GM21528 (cell line): Measurements from ENCODE around the gene CPNE9.
"Not testable (repeated sequence)": the region's sequence is repeated elsewhere in the genome, so short reads cannot be mapped to it uniquely, and the experiment has no call there.

Experiments
- ATAC-seq: cut with Tn5 transposase; IDR thresholded peaks from one replicate; pipeline ENCODE4 v1.9.1; 2021; ENCODE audit warnings: mild to moderate bottlenecking, moderate library complexity; ENCODE audit not compliant: unreplicated experiment, low FRiP score

Gene CPNE9

DNA sequence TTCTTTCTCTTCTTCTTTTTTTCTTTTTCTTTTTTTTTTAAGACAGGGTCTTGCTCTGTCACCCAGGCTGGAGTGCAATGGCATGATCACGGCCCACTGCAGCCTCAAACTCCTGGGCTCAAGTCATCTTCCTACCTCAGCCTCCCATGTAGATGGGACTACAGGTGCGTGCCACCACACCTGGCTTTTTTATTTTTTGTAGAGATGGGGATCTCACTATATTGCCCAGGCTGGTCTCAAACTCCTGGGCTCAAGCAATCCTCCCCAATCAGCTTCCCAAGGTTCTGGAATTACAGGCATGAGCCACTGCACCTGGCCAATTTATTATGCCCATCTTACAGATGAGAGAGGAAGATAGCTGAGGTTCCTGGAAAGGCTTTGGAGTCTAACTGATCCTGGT lies 67.4 kb downstream of the CPNE9 start:
- ATAC-seq = not testable (repeated sequence)

DNA sequence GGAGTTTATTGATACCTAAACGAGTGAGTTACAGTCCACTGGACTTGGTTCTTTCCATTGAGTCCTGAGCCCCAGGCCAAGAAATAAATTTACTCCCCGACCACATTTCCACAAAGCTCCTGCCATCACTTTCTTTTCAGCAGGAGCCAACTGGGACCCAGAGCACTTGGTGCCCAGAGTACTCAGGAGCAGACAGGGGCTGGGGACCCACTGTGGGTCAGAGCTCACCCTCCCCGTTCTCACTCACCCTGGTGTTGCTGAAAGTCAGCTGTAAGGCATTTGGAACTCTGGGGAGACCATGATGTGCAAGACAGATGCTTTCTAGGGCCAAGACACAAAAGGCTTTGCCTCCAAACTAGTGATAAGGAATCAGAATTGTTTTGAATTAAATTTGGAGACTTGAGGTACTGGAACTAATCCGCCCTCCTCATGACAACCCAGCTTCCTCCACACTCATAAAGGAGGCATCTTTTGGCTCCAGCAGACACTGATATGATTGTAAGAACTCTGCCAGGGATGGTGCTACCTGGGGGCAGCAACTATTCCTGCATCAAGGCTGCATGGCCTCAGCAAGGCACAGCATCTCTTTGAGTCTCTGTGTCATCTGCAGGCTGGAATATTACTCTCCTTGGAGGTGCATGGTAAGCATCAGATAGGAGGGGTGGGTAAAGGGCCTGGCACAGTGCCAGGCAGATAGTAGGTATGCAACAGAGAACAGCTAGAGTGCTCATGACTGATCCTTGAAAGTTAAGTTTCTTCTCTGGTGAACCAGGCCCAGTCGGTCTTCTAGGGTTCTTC lies 73.5 kb downstream of the CPNE9 start:
- no peak for ATAC-seq

DNA sequence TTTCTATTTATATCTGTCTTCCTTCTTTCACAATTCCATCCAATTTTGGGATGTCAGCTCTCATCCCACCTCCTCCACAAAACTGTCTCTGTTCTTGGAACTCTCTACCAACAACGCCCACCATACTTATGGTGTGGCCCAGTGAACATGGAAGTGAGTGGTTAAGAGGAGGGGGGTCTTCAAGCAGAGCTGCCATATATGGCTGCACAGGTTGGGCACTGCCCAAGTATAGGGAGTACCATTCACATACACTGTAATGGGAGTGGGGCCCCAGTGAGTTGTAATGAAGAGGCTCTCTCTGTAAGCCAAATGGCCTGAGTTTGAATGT lies 74.0 kb downstream of the CPNE9 start:
- ATAC-seq = no peak

DNA sequence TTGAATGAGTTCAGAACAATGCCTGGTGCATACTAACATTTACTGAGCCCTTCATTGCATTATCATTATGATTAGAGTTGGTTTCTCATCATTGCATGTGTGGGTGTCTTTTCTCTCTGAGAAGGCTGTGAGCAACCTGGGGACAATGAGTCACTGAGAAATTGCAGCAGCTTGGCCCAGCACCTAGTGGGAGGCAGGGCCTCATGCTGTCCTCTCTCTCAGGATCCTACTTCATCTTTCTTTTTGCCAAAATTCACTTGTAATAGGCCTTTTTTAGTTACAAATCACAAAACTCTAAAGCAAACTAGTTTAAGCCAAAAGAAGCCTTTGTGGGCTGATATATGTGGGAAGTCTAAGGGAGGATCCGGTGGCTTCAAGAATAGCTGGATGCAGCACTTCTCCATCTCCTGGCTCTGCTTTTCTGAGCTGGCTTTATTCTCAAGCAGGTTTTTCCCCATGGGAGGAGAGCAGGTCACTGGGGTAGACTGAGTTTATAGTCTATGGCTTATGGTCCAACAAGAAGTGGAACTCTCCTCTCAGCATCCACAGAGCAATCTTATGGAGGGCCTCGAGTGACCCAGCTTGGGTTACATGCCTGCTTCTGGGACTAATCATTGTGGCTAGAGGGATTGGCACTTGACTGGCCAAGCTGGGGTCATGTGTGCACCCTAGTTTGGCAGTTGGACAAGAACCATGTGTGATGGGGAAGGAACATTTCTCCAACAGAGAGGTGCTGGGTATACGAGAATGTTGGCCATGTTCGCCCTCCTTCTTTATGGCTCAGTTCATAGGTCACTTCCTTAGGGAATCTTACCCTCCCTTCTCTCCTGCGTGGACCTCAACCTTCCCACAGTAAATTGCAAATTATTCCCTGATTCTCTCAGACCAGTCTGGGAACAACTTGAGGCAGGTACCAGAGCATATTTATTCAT lies 74.8 kb downstream of the CPNE9 start:
- ATAC-seq = no peak

DNA sequence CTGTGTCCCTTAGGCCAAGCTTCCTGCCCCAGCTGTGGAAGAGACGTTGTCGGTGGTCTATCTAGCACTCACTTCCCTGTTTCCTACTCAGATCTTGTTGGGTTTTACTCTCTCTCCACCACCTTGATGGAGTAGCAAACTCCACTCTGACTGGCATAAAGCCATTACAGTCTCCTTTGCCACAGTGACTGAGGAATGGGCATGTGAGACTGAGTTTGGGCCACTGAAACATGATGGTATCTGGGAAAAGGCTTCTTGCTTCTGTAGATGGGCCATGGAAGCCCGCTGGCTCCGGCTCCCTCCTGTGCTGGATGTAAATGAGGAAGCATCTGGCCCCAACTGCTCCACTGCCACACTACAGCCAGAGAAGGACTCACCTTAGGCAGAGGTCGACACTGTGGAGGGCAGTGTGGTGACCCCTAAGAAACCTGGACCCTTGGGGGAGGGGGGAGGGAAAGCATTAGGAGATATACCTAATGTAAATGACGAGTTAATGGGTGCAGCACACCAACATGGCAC lies 75.5 kb downstream of the CPNE9 start:
- no peak for ATAC-seq
